Lower leg skin (tissue), 3 donors: ENCODE measurements around the gene PTPRN2.

Experiments used
- POLR2A ChIP-seq, 2 donors: fragments of 450-650 bp; IDR thresholded peaks; one replicate each; pipeline ENCODE4 v1.6.1; 2016 to 2017; ENCODE audit warnings: antibody characterized with exemption in 2 of 2, mild to moderate bottlenecking in 1 of 2, moderate library complexity in 1 of 2
- TF ChIP-seq, protein P1 (sequence below), 3 donors: fragments of 450-650 bp; IDR thresholded peaks; one replicate each; pipeline ENCODE4 v1.5.1; 2016; ENCODE audit warnings: antibody characterized with exemption in 3 of 3, mild to moderate bottlenecking in 3 of 3, moderate library complexity in 2 of 3

DNA sequence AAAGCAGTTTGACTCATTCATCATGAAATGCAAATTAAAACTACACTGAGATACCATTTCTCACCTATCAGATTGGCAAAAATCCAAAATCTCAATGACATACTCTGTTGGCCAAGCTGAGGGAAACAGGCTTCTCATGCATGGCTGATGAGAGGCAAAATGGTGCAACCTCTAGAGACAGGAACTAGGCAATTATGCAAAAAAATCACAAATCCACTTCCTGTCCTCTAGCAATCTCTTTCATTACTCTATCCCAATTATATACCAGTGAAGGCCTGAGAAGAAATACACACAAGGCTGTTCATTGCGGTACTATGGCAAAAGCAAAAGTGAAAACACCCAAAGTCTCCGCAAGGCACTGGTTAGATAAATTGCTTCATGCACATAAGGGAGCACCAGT, 25.9 kb upstream of the PTPRN2 start:
- no peak for TF ChIP-seq POLR2A (IDR thresholded peaks at IDR 0.05)
- TF ChIP-seq, protein P1, sequence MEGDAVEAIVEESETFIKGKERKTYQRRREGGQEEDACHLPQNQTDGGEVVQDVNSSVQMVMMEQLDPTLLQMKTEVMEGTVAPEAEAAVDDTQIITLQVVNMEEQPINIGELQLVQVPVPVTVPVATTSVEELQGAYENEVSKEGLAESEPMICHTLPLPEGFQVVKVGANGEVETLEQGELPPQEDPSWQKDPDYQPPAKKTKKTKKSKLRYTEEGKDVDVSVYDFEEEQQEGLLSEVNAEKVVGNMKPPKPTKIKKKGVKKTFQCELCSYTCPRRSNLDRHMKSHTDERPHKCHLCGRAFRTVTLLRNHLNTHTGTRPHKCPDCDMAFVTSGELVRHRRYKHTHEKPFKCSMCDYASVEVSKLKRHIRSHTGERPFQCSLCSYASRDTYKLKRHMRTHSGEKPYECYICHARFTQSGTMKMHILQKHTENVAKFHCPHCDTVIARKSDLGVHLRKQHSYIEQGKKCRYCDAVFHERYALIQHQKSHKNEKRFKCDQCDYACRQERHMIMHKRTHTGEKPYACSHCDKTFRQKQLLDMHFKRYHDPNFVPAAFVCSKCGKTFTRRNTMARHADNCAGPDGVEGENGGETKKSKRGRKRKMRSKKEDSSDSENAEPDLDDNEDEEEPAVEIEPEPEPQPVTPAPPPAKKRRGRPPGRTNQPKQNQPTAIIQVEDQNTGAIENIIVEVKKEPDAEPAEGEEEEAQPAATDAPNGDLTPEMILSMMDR (IDR thresholded peaks at IDR 0.05), result no peak
